Mesothelial cell of epicardium (in vitro differentiated cells): ENCODE measurements around the gene CYTH2. TPM values are rescaled to one million over a fixed set of nuclear protein-coding genes. Genes with fewer than 3 reads are reported as not detected.
A peak's percentile ranks its signal among the peaks of the same experiment; 100 is the strongest.

Experiments
- DNase-seq, 2 experiments: peaks; one replicate each; pipeline ENCODE4 v3.0.0; 2021; ENCODE audit warnings: low spot score in 2 of 2; ENCODE audit not compliant: unreplicated experiment in 2 of 2
- H3K27ac Mint-ChIP-seq: 2 replicates; pipeline ENCODE4 v1.8.0; 2021; ENCODE audit warnings: mixed read lengths
- H3K27me3 Mint-ChIP-seq: 2 replicates; pipeline ENCODE4 v1.8.0; 2021; ENCODE audit warnings: low read depth, mixed read lengths
- H3K36me3 Mint-ChIP-seq: 2 replicates; pipeline ENCODE4 v1.8.0; 2021; ENCODE audit warnings: mixed read lengths
- H3K4me1 Mint-ChIP-seq: 2 replicates; pipeline ENCODE4 v1.8.0; 2021; ENCODE audit warnings: mixed read lengths
- H3K4me3 Mint-ChIP-seq: 2 replicates; pipeline ENCODE4 v1.8.0; 2021; ENCODE audit warnings: mild to moderate bottlenecking, moderate library complexity, mixed read lengths
- H3K9me3 Mint-ChIP-seq: 2 replicates; pipeline ENCODE4 v1.8.0; 2021; ENCODE audit warnings: mixed read lengths
- total RNA-seq: library from RNA; stranded (reverse); gene quantifications from 3 replicates; pipeline ENCODE4 v1.2.1, GENCODE V29; 2021
- TF ChIP-seq, protein P1 (sequence below): fragments of 200-600 bp; sonication (generic); IDR thresholded peaks from one replicate; pipeline ENCODE4 v1.5.0; 2021; ENCODE audit warnings: antibody characterized with exemption; ENCODE audit not compliant: unreplicated experiment

CYTH2 gene, protein sequence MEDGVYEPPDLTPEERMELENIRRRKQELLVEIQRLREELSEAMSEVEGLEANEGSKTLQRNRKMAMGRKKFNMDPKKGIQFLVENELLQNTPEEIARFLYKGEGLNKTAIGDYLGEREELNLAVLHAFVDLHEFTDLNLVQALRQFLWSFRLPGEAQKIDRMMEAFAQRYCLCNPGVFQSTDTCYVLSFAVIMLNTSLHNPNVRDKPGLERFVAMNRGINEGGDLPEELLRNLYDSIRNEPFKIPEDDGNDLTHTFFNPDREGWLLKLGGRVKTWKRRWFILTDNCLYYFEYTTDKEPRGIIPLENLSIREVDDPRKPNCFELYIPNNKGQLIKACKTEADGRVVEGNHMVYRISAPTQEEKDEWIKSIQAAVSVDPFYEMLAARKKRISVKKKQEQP
- total RNA-seq = 184 to 196 TPM (median 190 TPM) in 3 replicates

DNA sequence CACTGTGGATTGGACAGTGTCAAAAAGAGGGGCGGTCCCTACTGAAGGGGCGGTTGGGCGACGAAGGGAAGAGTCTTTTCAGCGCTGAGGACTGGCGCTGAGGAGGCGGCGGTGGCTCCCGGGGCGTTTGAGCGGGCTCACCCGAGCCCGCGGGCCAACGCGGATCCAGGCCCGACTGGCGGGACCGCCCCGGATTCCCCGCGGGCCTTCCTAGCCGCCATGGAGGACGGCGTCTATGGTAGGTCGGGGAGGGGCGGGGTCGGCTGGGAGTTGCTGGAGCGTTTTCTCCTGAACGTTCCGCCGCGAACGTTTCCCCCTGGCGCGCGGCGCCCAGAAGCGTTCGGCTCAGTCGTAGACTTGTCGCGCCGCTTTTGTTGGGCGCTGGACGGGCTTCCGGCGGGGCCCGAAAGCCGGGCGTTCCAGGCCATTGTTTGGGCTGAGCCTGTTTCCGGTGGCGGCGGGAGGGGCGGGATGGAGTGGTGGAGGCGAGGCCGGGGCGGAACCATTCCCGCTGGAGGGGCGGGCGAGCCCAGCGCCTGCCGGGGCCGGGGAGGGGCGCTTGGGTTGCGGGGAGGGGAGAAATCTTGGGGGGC is at the start of gene CYTH2:
Gene CYTH2, plus strand, starts transcription at position 81 of the 593 bp plus-strand sequence. Its CDS starts 139 bp downstream, at position 220.
- TF ChIP-seq, protein P1, sequence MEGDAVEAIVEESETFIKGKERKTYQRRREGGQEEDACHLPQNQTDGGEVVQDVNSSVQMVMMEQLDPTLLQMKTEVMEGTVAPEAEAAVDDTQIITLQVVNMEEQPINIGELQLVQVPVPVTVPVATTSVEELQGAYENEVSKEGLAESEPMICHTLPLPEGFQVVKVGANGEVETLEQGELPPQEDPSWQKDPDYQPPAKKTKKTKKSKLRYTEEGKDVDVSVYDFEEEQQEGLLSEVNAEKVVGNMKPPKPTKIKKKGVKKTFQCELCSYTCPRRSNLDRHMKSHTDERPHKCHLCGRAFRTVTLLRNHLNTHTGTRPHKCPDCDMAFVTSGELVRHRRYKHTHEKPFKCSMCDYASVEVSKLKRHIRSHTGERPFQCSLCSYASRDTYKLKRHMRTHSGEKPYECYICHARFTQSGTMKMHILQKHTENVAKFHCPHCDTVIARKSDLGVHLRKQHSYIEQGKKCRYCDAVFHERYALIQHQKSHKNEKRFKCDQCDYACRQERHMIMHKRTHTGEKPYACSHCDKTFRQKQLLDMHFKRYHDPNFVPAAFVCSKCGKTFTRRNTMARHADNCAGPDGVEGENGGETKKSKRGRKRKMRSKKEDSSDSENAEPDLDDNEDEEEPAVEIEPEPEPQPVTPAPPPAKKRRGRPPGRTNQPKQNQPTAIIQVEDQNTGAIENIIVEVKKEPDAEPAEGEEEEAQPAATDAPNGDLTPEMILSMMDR = no peak
- H3K36me3 Mint-ChIP-seq = peaks cover 15% of the 10 kb centered on the region
- no peaks in the 10 kb centered on the region for H3K27me3 Mint-ChIP-seq
- no peaks in the 10 kb centered on the region for H3K9me3 Mint-ChIP-seq
- H3K4me1 Mint-ChIP-seq = peaks cover 16% of the 10 kb centered on the region
- H3K4me3 Mint-ChIP-seq = peak within 1 kb of the TSS; percentile 92
- peak within 1 kb of the TSS; percentile 90 for H3K27ac Mint-ChIP-seq
- DNase-seq = peak; percentile 73 to 77

DNA sequence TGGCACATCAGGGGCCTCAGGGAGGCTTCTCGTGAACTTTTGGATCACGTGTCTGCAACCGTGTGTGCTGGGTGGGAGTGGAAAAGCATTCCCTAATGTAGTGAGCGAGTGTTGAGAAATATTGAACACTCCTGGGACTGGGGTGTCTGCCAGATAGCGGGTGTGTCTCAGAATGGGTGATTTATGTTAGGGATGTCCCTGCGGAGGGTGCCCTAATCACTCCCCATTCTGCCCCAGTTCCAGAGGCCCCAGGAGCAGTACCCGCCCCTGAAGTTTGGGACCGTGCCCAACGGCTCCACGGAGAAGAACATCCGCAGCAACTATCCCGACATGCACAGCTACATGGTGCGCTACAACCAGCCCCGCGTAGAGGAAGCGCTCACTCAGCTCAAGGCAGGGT is 47.6 kb upstream of the CYTH2 start:
- Mint-ChIP-seq H3K36me3 (peaks cover 2% of the 10 kb centered on the region), H3K4me3 (no peak overlapping the region), H3K4me1 (peaks cover 11% of the 10 kb centered on the region), H3K27ac (no peak overlapping the region), H3K27me3 (no peaks in the 10 kb centered on the region), H3K9me3 (no peaks in the 10 kb centered on the region)
- TF ChIP-seq, protein P1 = no peak
- DNase-seq = no peak

DNA sequence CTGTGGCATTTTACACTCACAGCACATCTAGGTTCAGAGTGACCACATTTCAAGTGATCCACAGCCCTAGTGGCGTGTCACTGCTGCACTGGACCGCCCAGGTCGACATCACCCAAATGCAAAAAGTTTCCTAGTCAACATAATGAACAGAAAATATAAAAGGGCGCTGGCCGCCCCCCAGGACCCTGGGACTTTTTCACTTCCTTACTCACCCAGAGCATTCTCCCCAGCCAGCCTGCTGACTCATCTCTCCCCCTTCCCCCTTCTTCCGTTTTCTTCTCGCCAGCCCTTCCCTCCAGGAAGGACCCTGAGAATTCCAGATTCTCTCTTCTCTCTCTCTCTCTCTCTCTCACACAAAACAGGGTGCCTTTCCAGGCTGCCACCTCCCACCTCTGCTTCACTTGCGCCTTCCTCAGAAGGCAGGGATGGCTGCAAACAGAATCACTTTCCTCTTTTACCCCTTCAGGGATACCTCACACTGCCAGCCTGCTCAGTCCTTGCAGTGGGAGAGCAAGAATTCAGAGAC is 44.4 kb upstream of the CYTH2 start:
- TF ChIP-seq, protein P1 = no peak
- peak overlapping the region; percentile 94 for H3K27ac Mint-ChIP-seq
- H3K27me3 Mint-ChIP-seq = no peaks in the 10 kb centered on the region
- no peak overlapping the region for H3K4me3 Mint-ChIP-seq
- peaks cover 4% of the 10 kb centered on the region for H3K36me3 Mint-ChIP-seq
- no peaks in the 10 kb centered on the region for H3K9me3 Mint-ChIP-seq
- H3K4me1 Mint-ChIP-seq = peaks cover 5% of the 10 kb centered on the region
- DNase-seq = no peak

DNA sequence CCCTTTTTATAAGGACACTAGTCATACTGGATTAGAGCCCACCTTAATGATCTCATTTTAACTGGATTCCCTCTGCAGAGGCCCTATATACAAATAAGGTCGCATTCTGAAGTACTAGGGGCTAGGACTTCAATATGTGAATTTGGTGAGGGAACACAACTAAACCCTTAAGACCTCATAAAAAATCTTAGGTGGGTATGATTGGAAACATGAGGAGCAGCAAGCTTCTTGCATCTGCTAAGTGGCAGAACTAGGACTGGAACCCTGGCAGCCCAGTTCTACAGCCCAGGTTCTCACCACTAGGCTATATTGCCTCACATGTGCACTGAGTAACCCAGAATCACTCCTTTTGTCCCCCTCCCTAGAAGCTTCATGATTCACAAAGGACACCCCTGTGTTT is 40.5 kb upstream of the CYTH2 start:
- Mint-ChIP-seq H3K9me3 (peaks cover 5% of the 10 kb centered on the region), H3K27me3 (no peaks in the 10 kb centered on the region), H3K27ac (no peak overlapping the region), H3K4me3 (no peak overlapping the region), H3K4me1 (peaks cover 5% of the 10 kb centered on the region), H3K36me3 (peaks cover 16% of the 10 kb centered on the region)
- no peak for DNase-seq
- TF ChIP-seq, protein P1 = no peak

DNA sequence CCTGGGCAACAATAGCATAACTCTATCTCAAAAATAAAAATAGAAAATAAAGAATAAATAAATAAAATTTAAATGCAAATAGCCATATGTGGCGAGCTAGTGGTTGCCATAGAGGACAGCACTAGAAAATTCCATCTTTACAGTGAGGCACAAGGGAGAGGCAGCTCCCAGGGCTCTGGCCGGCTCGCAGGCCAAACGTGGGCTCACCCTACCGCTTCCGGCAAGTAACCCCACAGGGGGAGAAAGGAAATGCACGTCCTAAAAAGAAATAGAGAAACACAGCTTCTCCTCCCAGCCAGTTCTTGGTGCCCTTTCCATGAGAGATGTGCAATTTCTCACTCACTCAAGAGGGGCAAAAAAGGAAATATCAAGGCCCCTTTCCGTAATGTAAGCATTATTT is 35.8 kb upstream of the CYTH2 start:
- no peaks in the 10 kb centered on the region for H3K4me1 Mint-ChIP-seq
- no peaks in the 10 kb centered on the region for H3K27me3 Mint-ChIP-seq
- no peak overlapping the region for H3K4me3 Mint-ChIP-seq
- TF ChIP-seq, protein P1 = no peak
- no peak for DNase-seq
- H3K9me3 Mint-ChIP-seq = peaks cover 5% of the 10 kb centered on the region
- peaks cover 16% of the 10 kb centered on the region for H3K36me3 Mint-ChIP-seq
- no peak overlapping the region for H3K27ac Mint-ChIP-seq
